Mesenchymal stem cell (in vitro differentiated cells and primary cell): Measurements from ENCODE around the gene OOSP4A. TPM values are rescaled to one million over a fixed set of nuclear protein-coding genes. Genes with fewer than 3 reads are reported as not detected.

Source experiments
- DNase-seq: peaks from one replicate; pipeline ENCODE4 v3.0.0-alpha.2; 2013
- H2AFZ ChIP-seq: one replicate; pipeline ENCODE4 v1.6.1; 2013; ENCODE audit warnings: low read depth, mild to moderate bottlenecking, control low read depth, inconsistent platforms, low read length, moderate library complexity
- H2AK5ac ChIP-seq: 2 replicates; pipeline ENCODE4 v1.6.1; 2013; ENCODE audit warnings: low read length, moderate library complexity, mild to moderate bottlenecking, inconsistent platforms; ENCODE audit not compliant: severe bottlenecking
- H2BK120ac ChIP-seq: one replicate; pipeline ENCODE4 v1.6.1; 2013; ENCODE audit warnings: low read depth, mild to moderate bottlenecking, inconsistent platforms, low read length, moderate library complexity
- H2BK12ac ChIP-seq, 2 experiments: one replicate each; pipeline ENCODE4 v1.6.1; 2013; ENCODE audit warnings: inconsistent platforms in 2 of 2, low read length in 2 of 2, mild to moderate bottlenecking in 2 of 2, moderate library complexity in 2 of 2, control low read depth in 1 of 2
- H2BK15ac ChIP-seq: one replicate; pipeline ENCODE4 v1.6.1; 2013; ENCODE audit warnings: mild to moderate bottlenecking, low read depth, inconsistent platforms; ENCODE audit not compliant: poor library complexity, severe bottlenecking
- H2BK5ac ChIP-seq: 2 replicates; pipeline ENCODE4 v1.6.1; 2013; ENCODE audit warnings: low read depth, mild to moderate bottlenecking, low read length, control low read depth, inconsistent platforms; ENCODE audit not compliant: poor library complexity, severe bottlenecking
- H3K14ac ChIP-seq, 2 experiments: one replicate each; pipeline ENCODE4 v1.6.1; 2013; ENCODE audit warnings: inconsistent platforms in 2 of 2, low read length in 2 of 2, control low read depth in 1 of 2, mild to moderate bottlenecking in 1 of 2, moderate library complexity in 1 of 2
- H3K18ac ChIP-seq, 2 experiments: one replicate each; pipeline ENCODE4 v1.6.1; 2013; ENCODE audit warnings: inconsistent platforms in 2 of 2, low read length in 2 of 2, control low read depth in 1 of 2, low read depth in 1 of 2, mild to moderate bottlenecking in 1 of 2
- H3K23ac ChIP-seq, 2 experiments: one replicate each; pipeline ENCODE4 v1.6.1; 2013; ENCODE audit warnings: inconsistent platforms in 2 of 2, low read length in 2 of 2, mild to moderate bottlenecking in 2 of 2, moderate library complexity in 2 of 2, control low read depth in 1 of 2
- H3K27ac ChIP-seq: 2 replicates; pipeline ENCODE4 v1.5.1; 2013; ENCODE audit warnings: mild to moderate bottlenecking, moderate library complexity, low read length, control low read depth, inconsistent platforms; ENCODE audit not compliant: poor library complexity, severe bottlenecking
- H3K27me3 ChIP-seq, 2 experiments: 2 replicates each; pipeline versions ENCODE4 v1.6.1 to v1.7.0; 2013; ENCODE audit warnings: low read length in 2 of 2, mild to moderate bottlenecking in 2 of 2, moderate library complexity in 2 of 2, control low read depth in 1 of 2, inconsistent platforms in 1 of 2; ENCODE audit not compliant: control insufficient read depth in 1 of 2, insufficient read depth in 1 of 2
- H3K36me3 ChIP-seq, 2 experiments: 2 replicates each; pipeline versions ENCODE4 v1.6.1 to v1.7.0; 2013; ENCODE audit warnings: low read length in 2 of 2, control low read depth in 1 of 2, inconsistent platforms in 1 of 2, low read depth in 1 of 2, mild to moderate bottlenecking in 1 of 2; ENCODE audit not compliant: insufficient read depth in 2 of 2, control insufficient read depth in 1 of 2
- H3K4ac ChIP-seq, 2 experiments: one replicate each; pipeline ENCODE4 v1.6.1; 2013; ENCODE audit warnings: inconsistent platforms in 2 of 2, low read length in 2 of 2, mild to moderate bottlenecking in 2 of 2, moderate library complexity in 2 of 2, control low read depth in 1 of 2, low read depth in 1 of 2
- H3K4me1 ChIP-seq: 2 replicates; pipeline ENCODE4 v1.6.1; 2013; ENCODE audit warnings: low read depth, low read length, control low read depth; ENCODE audit not compliant: control insufficient read depth, insufficient read depth
- H3K4me2 ChIP-seq: 2 replicates; pipeline ENCODE4 v1.6.1; 2013; ENCODE audit warnings: low read length, mild to moderate bottlenecking, inconsistent platforms; ENCODE audit not compliant: poor library complexity, severe bottlenecking
- H3K4me3 ChIP-seq, 2 experiments: 2 replicates each; pipeline versions ENCODE4 v1.5.1 to v1.7.0; 2013; ENCODE audit warnings: low read length in 2 of 2, mild to moderate bottlenecking in 2 of 2, control low read depth in 1 of 2, low read depth in 1 of 2; ENCODE audit not compliant: insufficient read depth in 1 of 2
- H3K79me1 ChIP-seq: replicated peaks from 2 replicates; pipeline ENCODE4 v1.6.1; 2013; ENCODE audit warnings: mild to moderate bottlenecking, control low read depth, low read length, inconsistent platforms; ENCODE audit not compliant: poor library complexity, severe bottlenecking
- H3K9ac ChIP-seq: 2 replicates; pipeline ENCODE4 v1.7.0; 2013; ENCODE audit warnings: mild to moderate bottlenecking, low read length, moderate library complexity
- H3K9me3 ChIP-seq: 2 replicates; pipeline ENCODE4 v1.7.0; 2013; ENCODE audit warnings: mild to moderate bottlenecking, low read length; ENCODE audit not compliant: control insufficient read depth
- H4K8ac ChIP-seq: one replicate; pipeline ENCODE4 v1.6.1; 2013; ENCODE audit warnings: inconsistent platforms, mild to moderate bottlenecking, low read length, moderate library complexity
- H4K91ac ChIP-seq: one replicate; pipeline ENCODE4 v1.6.1; 2013; ENCODE audit warnings: mild to moderate bottlenecking, low read length, inconsistent platforms
- WGBS: methylation state at CpG from one replicate; pipeline ENCODE4 v1.1.7; 2013; ENCODE audit warnings: mixed read lengths; 5-methylcytosine and 5-hydroxymethylcytosine counted together
- polyA plus RNA-seq, 2 experiments: library from polyadenylated mRNA; stranded (reverse); fragments of 200-250 nt; gene quantifications; one replicate each; pipeline ENCODE4 v1.2.3, GENCODE V29; 2013

The OOSP4A gene
- not detected for polyA plus RNA-seq (2013, experiment 1 of 2)
- polyA plus RNA-seq (2013, experiment 2 of 2): not detected

- no peaks in the 10 kb centered on the region for H3K36me3 ChIP-seq
- H2BK12ac ChIP-seq: no peak within 1 kb of the TSS
- H2BK5ac ChIP-seq: no peak within 1 kb of the TSS
- H2AK5ac ChIP-seq: no peak within 1 kb of the TSS
- H3K4me2 ChIP-seq: no peak within 1 kb of the TSS
- H2BK120ac ChIP-seq: no peak within 1 kb of the TSS
- no peak within 1 kb of the TSS for H3K23ac ChIP-seq
- 83% methylated on average over 3 of the region's 3 CpGs for WGBS
- no peak within 1 kb of the TSS for H3K14ac ChIP-seq
- H3K9me3 ChIP-seq: no peaks in the 10 kb centered on the region
- no peaks in the 10 kb centered on the region for H3K4me1 ChIP-seq
- no peak within 1 kb of the TSS for H3K18ac ChIP-seq
- no peaks in the 10 kb centered on the region for H3K79me1 ChIP-seq
- no peaks in the 10 kb centered on the region for H3K27me3 ChIP-seq
- H4K91ac ChIP-seq: no peak within 1 kb of the TSS
- no peak within 1 kb of the TSS for H3K9ac ChIP-seq
- H3K4me3 ChIP-seq: no peak within 1 kb of the TSS
- no peak within 1 kb of the TSS for H2BK15ac ChIP-seq
- no peak for DNase-seq
- H3K4ac ChIP-seq: no peak within 1 kb of the TSS
- no peak within 1 kb of the TSS for H4K8ac ChIP-seq
- H2AFZ ChIP-seq: no peak within 1 kb of the TSS
- no peak within 1 kb of the TSS for H3K27ac ChIP-seq
Observed at GRCh38 chr11:59963733-59964132, at the start of gene OOSP4A. TSS of gene OOSP4A (plus strand) at chr11:59964033. CDS start at chr11:59964033, 0 bp downstream.

GRCh38 chr11:59918480-59918879 lies 45.4 kb upstream of the OOSP4A start:
- Histone ChIP-seq H3K4ac (no peak overlapping the region), H2AK5ac (no peak overlapping the region), H2BK12ac (no peak overlapping the region), H2BK120ac (no peak overlapping the region), H3K9me3 (peaks cover 18% of the 10 kb centered on the region), H3K4me3 (no peak overlapping the region), H3K4me1 (no peaks in the 10 kb centered on the region), H3K14ac (no peak overlapping the region), H3K18ac (no peak overlapping the region), H2AFZ (no peak overlapping the region), H3K4me2 (no peak overlapping the region), H2BK5ac (no peak overlapping the region), H3K27ac (no peak overlapping the region), H2BK15ac (no peak overlapping the region), H4K91ac (no peak overlapping the region), H3K27me3 (no peaks in the 10 kb centered on the region), H3K9ac (peak overlapping the region; percentile 25), H3K23ac (no peak overlapping the region), H3K79me1 (no peaks in the 10 kb centered on the region), H4K8ac (no peak overlapping the region), H3K36me3 (no peaks in the 10 kb centered on the region)
- peak; percentile 47 for DNase-seq
- WGBS: 78% methylated on average over 2 of the region's 2 CpGs

- no peaks in the 10 kb centered on the region for H3K27me3 ChIP-seq
- no peak overlapping the region for H3K27ac ChIP-seq
- H2BK120ac ChIP-seq: no peak overlapping the region
- H2BK5ac ChIP-seq: no peak overlapping the region
- no peak overlapping the region for H3K4ac ChIP-seq
- H4K8ac ChIP-seq: no peak overlapping the region
- H2AFZ ChIP-seq: no peak overlapping the region
- no peak overlapping the region for H3K4me2 ChIP-seq
- no peak overlapping the region for H2AK5ac ChIP-seq
- 11% methylated on average over 1 of the region's 3 CpGs for WGBS
- H3K36me3 ChIP-seq: no peaks in the 10 kb centered on the region
- peaks cover 24% of the 10 kb centered on the region for H3K9me3 ChIP-seq
- H3K4me1 ChIP-seq: no peaks in the 10 kb centered on the region
- H3K79me1 ChIP-seq: no peaks in the 10 kb centered on the region
- H3K18ac ChIP-seq: no peak overlapping the region
- H3K9ac ChIP-seq: peak overlapping the region; percentile 25
- DNase-seq: peak; percentile 61
- H2BK12ac ChIP-seq: no peak overlapping the region
- no peak overlapping the region for H2BK15ac ChIP-seq
- no peak overlapping the region for H4K91ac ChIP-seq
- H3K23ac ChIP-seq: no peak overlapping the region
- no peak overlapping the region for H3K4me3 ChIP-seq
- no peak overlapping the region for H3K14ac ChIP-seq
Observed at GRCh38 chr11:59918987-59919589, 44.7 kb upstream of the OOSP4A start.

GRCh38 chr11:59923813-59924212 lies 40.0 kb upstream of the OOSP4A start:
- Histone ChIP-seq H2AFZ (no peak overlapping the region), H3K18ac (no peak overlapping the region), H3K4ac (no peak overlapping the region), H3K4me2 (no peak overlapping the region), H2BK12ac (no peak overlapping the region), H2BK15ac (no peak overlapping the region), H3K4me3 (no peak overlapping the region), H2AK5ac (no peak overlapping the region), H2BK120ac (no peak overlapping the region), H3K79me1 (no peaks in the 10 kb centered on the region), H4K8ac (no peak overlapping the region), H3K23ac (no peak overlapping the region), H4K91ac (no peak overlapping the region), H3K27ac (no peak overlapping the region), H3K9me3 (peaks cover 28% of the 10 kb centered on the region), H3K4me1 (no peaks in the 10 kb centered on the region), H2BK5ac (no peak overlapping the region), H3K14ac (no peak overlapping the region), H3K36me3 (no peaks in the 10 kb centered on the region), H3K27me3 (no peaks in the 10 kb centered on the region), H3K9ac (no peak overlapping the region)
- DNase-seq: peak; percentile 19
- WGBS: 84% methylated on average over 5 of the region's 6 CpGs
